HepG2 (cell line): ENCODE measurements around the gene TWIST2. TPM values are rescaled to one million over a fixed set of nuclear protein-coding genes. Genes with fewer than 3 reads are reported as not detected.
A peak's percentile ranks its signal among the peaks of the same experiment; 100 is the strongest.

Experiments used
- ATAC-seq: fragments of 200-7000 bp; cut with Tn5 transposase; 3 replicates; pipeline ENCODE4 v1.9.1; 2020; ENCODE audit warnings: mild to moderate bottlenecking, moderate library complexity
- BruUV-seq: library from RNA; stranded (reverse); fragments of 400-500 nt; replicated peaks from 2 replicates; lab custom pipeline; 2021; lab: Mats Ljungman, UMichigan
- CTCF ChIA-PET: fragments of 300-600 bp; formaldehyde crosslinking; extraction: SDS; loops from one replicate; lab custom pipeline; 2021; ENCODE audit warnings: low total read pairs, inconsistent platforms, low intra/inter-chr PET ratio; lab: Yijun Ruan, JAX
- POLR2A ChIA-PET: fragments of 350-600 bp; sonication (Branson Sonifier 250); formaldehyde crosslinking; loops from one replicate; lab custom pipeline; 2020; ENCODE audit warnings: antibody characterized with exemption, inconsistent platforms; lab: Yijun Ruan, JAX
- DNase-seq: peaks from one replicate; pipeline ENCODE4 v3.0.0-alpha.2; 2015; ENCODE audit warnings: low spot score
- FAIRE-seq: peaks from 3 replicates; lab custom pipeline; 2011; peaks lifted over from hg19 to GRCh38; lab: Jason Lieb, UNC
- H2AFZ ChIP-seq: one replicate; pipeline ENCODE4 v1.6.1; 2011; ENCODE audit warnings: low read length, inconsistent platforms
- H3K27ac ChIP-seq: fragments of 300-600 bp; 3 replicates; pipeline ENCODE4 v1.8.0; 2011; ENCODE audit warnings: mixed run types, mild to moderate bottlenecking, mixed read lengths, low read length, inconsistent platforms; ENCODE audit not compliant: insufficient read depth; ENCODE audit errors: extremely low read length
- H3K27me3 ChIP-seq, 2 experiments: fragments of 200-600 bp in 1 of 2; 2 replicates in 1 of 2; 3 replicates in 1 of 2; pipeline versions ENCODE4 v1.6.0 to v1.8.0; 2011; ENCODE audit warnings: low read length in 2 of 2, mild to moderate bottlenecking in 2 of 2, moderate library complexity in 2 of 2, inconsistent platforms in 1 of 2; ENCODE audit not compliant: insufficient read depth in 2 of 2, control insufficient read depth in 1 of 2
- H3K36me3 ChIP-seq, 2 experiments: fragments of 200-600 bp in 1 of 2; replicated peaks in 1 of 2; 2 replicates in 1 of 2; 3 replicates in 1 of 2; pipeline versions ENCODE4 v1.5.1 to v1.8.0; 2011; ENCODE audit warnings: low read length in 2 of 2, inconsistent platforms in 1 of 2; ENCODE audit not compliant: insufficient read depth in 2 of 2, control insufficient read depth in 1 of 2
- H3K4me1 ChIP-seq: 2 replicates; pipeline ENCODE4 v1.5.1; 2012; ENCODE audit warnings: low read length, inconsistent platforms; ENCODE audit not compliant: insufficient read depth
- H3K4me2 ChIP-seq: 2 replicates; pipeline ENCODE4 v1.6.0; 2011; ENCODE audit warnings: low read depth, low read length, inconsistent platforms
- H3K4me3 ChIP-seq, 3 experiments: fragments of 200-600 bp in 1 of 3; sonication (generic), shearing (Covaris generic) in 1 of 3; replicated peaks in 1 of 3; 2 replicates each; pipeline ENCODE4 v1.5.1; 2011 to 2016; ENCODE audit warnings: low read length in 3 of 3, inconsistent platforms in 2 of 3, low read depth in 2 of 3, mild to moderate bottlenecking in 2 of 3, control low read depth in 1 of 3, mixed read lengths in 1 of 3; ENCODE audit not compliant: insufficient read depth in 1 of 3
- H3K79me2 ChIP-seq: one replicate; pipeline ENCODE4 v1.6.1; 2011; ENCODE audit warnings: low read length, inconsistent platforms; ENCODE audit not compliant: insufficient read depth
- H3K9ac ChIP-seq: 2 replicates; pipeline ENCODE4 v1.6.0; 2011; ENCODE audit warnings: mild to moderate bottlenecking, low read depth, low read length, inconsistent platforms; ENCODE audit not compliant: insufficient read depth
- H3K9me3 ChIP-seq: 2 replicates; pipeline ENCODE4 v1.5.1; 2012; ENCODE audit warnings: mild to moderate bottlenecking, low read length
- H4K20me1 ChIP-seq: 2 replicates; pipeline ENCODE4 v1.6.0; 2011; ENCODE audit warnings: inconsistent platforms, mild to moderate bottlenecking, low read length, moderate library complexity; ENCODE audit not compliant: insufficient read depth
- CTCF ChIP-seq: sonication (generic); formaldehyde crosslinking; IDR thresholded peaks from 2 replicates; pipeline ENCODE4 v1.5.0; 2020; ENCODE audit warnings: mild to moderate bottlenecking, missing genetic modification reagents, moderate library complexity
- HNRNPK ChIP-seq: fragments of 200-400 bp; formaldehyde crosslinking; IDR thresholded peaks from 2 replicates; pipeline ENCODE4 v1.6.1; 2018; ENCODE audit warnings: low read length, low read depth, moderate library complexity, mild to moderate bottlenecking; ENCODE audit not compliant: poor library complexity, severe bottlenecking
- MIER3 ChIP-seq: IDR thresholded peaks from 2 replicates; pipeline ENCODE4 v1.6.1; 2016; ENCODE audit warnings: missing compliant biosample characterization, borderline replicate concordance
- PCBP2 ChIP-seq: fragments of 200-400 bp; formaldehyde crosslinking; optimal IDR thresholded peaks from 2 replicates; pipeline ENCODE3; 2018; ENCODE audit warnings: low read length, low read depth; ENCODE audit not compliant: poor library complexity, severe bottlenecking
- PHF8 ChIP-seq: sonication (generic); formaldehyde crosslinking; IDR thresholded peaks from 2 replicates; pipeline ENCODE4 v1.5.0; 2020; ENCODE audit warnings: missing genetic modification reagents
- SMC3 ChIP-seq: IDR thresholded peaks from 2 replicates; pipeline ENCODE4 v1.6.1; 2011; ENCODE audit warnings: low read length, improper control_type of control experiment
- ZNF468 ChIP-seq: sonication (generic); formaldehyde crosslinking; IDR thresholded peaks from 2 replicates; pipeline ENCODE4 v1.8.0; 2022; ENCODE audit warnings: mild to moderate bottlenecking, moderate library complexity, missing genetic modification reagents
- ZNF503 ChIP-seq: sonication (generic); formaldehyde crosslinking; IDR thresholded peaks from 2 replicates; pipeline ENCODE4 v1.4.0; 2020; ENCODE audit warnings: missing genetic modification reagents
- WGBS: methylation state at CpG from one replicate; pipeline ENCODE4 v1.1.6; 2017; ENCODE audit warnings: low lambda C conversion rate; 5-methylcytosine and 5-hydroxymethylcytosine counted together
- in situ Hi-C: cut with HindIII; loops from 2 replicates; pipeline ENCODE4 v1.10.0; 2017; ENCODE audit warnings: low pct_unique_long_range_greater_than_20kb; ENCODE audit not compliant: extremely low pct_ligation_motif_present
- intact Hi-C: fragments of 100-400 bp; cut with micrococcal nuclease; formaldehyde crosslinking; loops from one replicate; pipeline ENCODE4 v1.10.0; 2022; ENCODE audit not compliant: unreplicated experiment
- polyA plus RNA-seq, 8 experiments: library from polyadenylated mRNA; depleted of rRNA in 3 of 8; stranded (reverse) in 7 of 8; unstranded in 1 of 8; fragments of >200 nt; fragmentation: Illumina TruSeq in 4 of 8; extraction: Trizol in 4 of 8; gene quantifications; 2 replicates each; pipeline versions ENCODE4 v1.2.1 to v1.2.3, GENCODE V29; 2011 to 2016; ENCODE audit warnings: low read depth in 4 of 8, missing spikeins in 1 of 8, mixed read lengths in 1 of 8; ENCODE audit not compliant: insufficient read depth in 1 of 8
- total RNA-seq, 5 experiments: library from RNA; depleted of rRNA; stranded (reverse); fragments of >200 nt; fragmentation: Illumina TruSeq; extraction: Trizol; gene quantifications; 2 replicates each; pipeline ENCODE4 v1.2.3, GENCODE V29; 2016; ENCODE audit warnings: low read depth in 1 of 5

TWIST2 gene
- total and polyA plus RNA-seq, 2 of the 13 experiments (the other 11 are each of a cell fraction or from before 2014, with no cell fraction given) = 0.08 to 0.11 TPM

- no peak for FAIRE-seq
- no TSS peak for BruUV-seq
- Histone ChIP-seq H2AFZ (no peak overlapping the region), H3K36me3 (no peaks in the 10 kb centered on the region), H3K4me3 (no peak overlapping the region), H4K20me1 (no peaks in the 10 kb centered on the region), H3K9ac (no peak overlapping the region), H3K27ac (no peak overlapping the region), H3K4me1 (no peaks in the 10 kb centered on the region), H3K27me3 (peaks cover 0 to 37% of the 10 kb centered on the region in 2 experiments; a peak in 3 of 5 replicates), H3K4me2 (no peak overlapping the region), H3K9me3 (no peaks in the 10 kb centered on the region), H3K79me2 (no peaks in the 10 kb centered on the region)
- ChIA-PET POLR2A (no interaction called here), CTCF (no interaction called here)
- no peak for ATAC-seq
- no peak for TF ChIP-seq MIER3 (CRISPR knock-in tag)
- TF ChIP-seq PCBP2 = peak; percentile 74
- peak; percentile 51 for TF ChIP-seq HNRNPK
- WGBS = 3% methylated on average over 3 of the region's 3 CpGs
- intact Hi-C loops = no loop called here
- in situ Hi-C loops = loop anchor here (5.0 kb wide), 1 partner anchor 37 kb away; no protein-coding TSS in a partner anchor
- no peak for DNase-seq
These were observed 12.9 kb upstream of the TWIST2 start for GRCh38 chr2:238834982-238835381.

- CTCF ChIA-PET = no interaction called here
- no TSS peak for BruUV-seq
- POLR2A ChIA-PET = no interaction called here
- DNase-seq = no peak
- Histone ChIP-seq H3K4me2 (no peak overlapping the region), H3K27ac (no peak overlapping the region), H3K36me3 (no peaks in the 10 kb centered on the region), H3K27me3 (peaks cover 0 to 37% of the 10 kb centered on the region in 2 experiments; a peak in 3 of 5 replicates), H3K79me2 (no peaks in the 10 kb centered on the region), H3K4me3 (no peak overlapping the region), H3K4me1 (no peaks in the 10 kb centered on the region), H3K9ac (no peak overlapping the region), H3K9me3 (no peaks in the 10 kb centered on the region), H2AFZ (no peak overlapping the region), H4K20me1 (no peaks in the 10 kb centered on the region)
- intact Hi-C loops = no loop called here
- peak; percentile 90 for ATAC-seq
- WGBS = 40% methylated on average over 7 of the region's 7 CpGs
- in situ Hi-C loops = loop anchor here (5.0 kb wide), 1 partner anchor 36 kb away; no protein-coding TSS in a partner anchor
- no peak for FAIRE-seq
- TF ChIP-seq SMC3 = no peak
- no peak for TF ChIP-seq PHF8
- TF ChIP-seq ZNF468 (CRISPR knock-in tag) = 0 out of 2 replicates have a peak, but pooled peaks have one; percentile 28
- TF ChIP-seq ZNF503 (CRISPR knock-in tag) = no peak
- TF ChIP-seq CTCF (CRISPR knock-in tag) = peak; percentile 29; the same call in 1 of the 2 replicates
These were observed 12.1 kb upstream of the TWIST2 start for GRCh38 chr2:238835726-238836301.
